ENCODE data around the gene APOBEC4. TPM values are rescaled to one million over a fixed set of nuclear protein-coding genes. Genes with fewer than 3 reads are reported as not detected.

APOBEC4 gene
- total and polyA plus RNA-seq, 2 of the 4 experiments (the other 2 are of a cell fraction), result not detected

DNA sequence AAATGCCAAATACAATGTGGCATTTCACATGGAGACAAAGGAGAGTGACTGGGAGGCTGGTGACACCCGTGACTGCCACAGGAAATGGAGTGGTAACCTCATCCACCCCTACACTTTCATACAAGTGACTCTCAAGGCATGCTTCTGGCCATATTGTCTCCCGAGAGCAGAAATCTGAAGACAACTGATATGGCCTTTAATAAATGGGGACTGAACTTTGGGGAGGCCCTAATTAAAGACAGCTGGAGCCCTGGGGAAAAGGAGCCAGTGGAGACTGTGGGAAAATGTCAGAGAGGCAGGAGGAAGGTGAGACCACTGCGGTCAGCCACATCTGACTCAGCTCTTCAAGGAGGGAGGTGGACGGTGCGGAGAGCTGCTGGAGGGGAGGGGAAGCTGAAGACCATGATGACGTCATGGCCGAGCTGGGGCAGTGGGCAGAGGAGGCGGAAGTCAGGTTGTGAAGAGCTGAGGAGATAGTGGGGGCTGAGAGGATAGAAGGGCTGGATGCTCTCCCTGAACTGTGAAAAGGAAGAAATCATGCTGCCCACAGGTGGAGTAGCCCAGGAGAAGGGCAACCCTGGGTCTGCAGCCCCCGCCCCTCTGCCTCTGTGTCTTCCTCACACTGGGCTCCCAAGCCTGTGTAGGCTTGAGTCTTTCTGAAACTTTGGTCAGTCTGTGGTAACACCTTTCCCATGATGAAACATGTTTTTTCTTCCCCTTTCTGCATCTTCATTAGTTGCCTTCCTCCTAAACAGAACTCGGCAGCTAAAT, 48.9 kb downstream of the APOBEC4 start:
- in situ Hi-C loops (cut with MboI; ENCODE audit: low sequenced_read_pairs), result no loop called here
- Histone ChIP-seq H2AK5ac (ENCODE audit: low read depth, low read length) (peak overlapping the region; percentile 98), H2BK20ac (ENCODE audit: low read depth, low read length) (peak overlapping the region; percentile 83; the same call in 1 of the 2 replicates), H3K4me3 (ENCODE audit: insufficient read depth, low read depth, low read length) (no peak overlapping the region), H3K79me1 (ENCODE audit: low read depth in 1 of 2, low read length in 2 of 2) (no peaks in the 10 kb centered on the region; a peak in 1 of 4 replicates), H3K4me2 (ENCODE audit: low read depth, low read length) (no peak overlapping the region), H3K23ac (ENCODE audit: low read depth, low read length) (peak overlapping the region; percentile 76; the same call in 1 of the 2 replicates), H3K4ac (ENCODE audit: low read depth, low read length) (peak overlapping the region; percentile 64), H3K36me3 (ENCODE audit: control insufficient read depth, insufficient read depth, low read length) (no peaks in the 10 kb centered on the region), H2BK15ac (ENCODE audit: low read depth, low read length) (peak overlapping the region; percentile 94; the same call in 1 of the 3 replicates), H3K27ac (ENCODE audit: insufficient read depth, low read length) (no peak overlapping the region), H3K9me3 (ENCODE audit: control insufficient read depth, insufficient read depth, low read length) (no peaks in the 10 kb centered on the region), H3K9ac (ENCODE audit: low read depth, low read length) (no peak overlapping the region), H3K56ac (ENCODE audit: extremely low read depth, insufficient read depth, low read length) (no peak overlapping the region), H2AFZ (replicated peaks; ENCODE audit: low read length, poor library complexity) (peak overlapping the region; percentile 76), H2AK9ac (replicated peaks; ENCODE audit: low read depth, low read length, poor library complexity) (peak overlapping the region; percentile 20), H4K91ac (ENCODE audit: insufficient read depth, low read depth, low read length) (no peak overlapping the region; the same call in 1 of the 2 replicates), H3K14ac (replicated peaks; ENCODE audit: low read depth, low read length) (peak overlapping the region; percentile 61), H3K18ac (ENCODE audit: low read depth, low read length) (no peak overlapping the region), H3K27me3 (ENCODE audit: control insufficient read depth, insufficient read depth, low read length) (no peaks in the 10 kb centered on the region), H3K9me1 (ENCODE audit: insufficient read depth, low read length) (peaks cover 12% of the 10 kb centered on the region; the same call in 1 of the 2 replicates), H3K4me1 (ENCODE audit: control insufficient read depth, insufficient read depth, low read length) (peaks cover 18% of the 10 kb centered on the region), H2BK5ac (ENCODE audit: low read depth, low read length, poor library complexity, severe bottlenecking) (peak overlapping the region; percentile 44), H4K5ac (ENCODE audit: low read depth, low read length) (0 out of 2 replicates have a peak overlapping the region, but pooled peaks have one; percentile 0), H2BK120ac (ENCODE audit: low read depth, low read length) (peak overlapping the region; percentile 56), H4K8ac (ENCODE audit: low read depth in 2 of 2, low read length in 2 of 2) (peak overlapping the region; percentile 13 to 59; a peak in 2 of 4 replicates), H4K20me1 (ENCODE audit: insufficient read depth, low read length) (no peaks in the 10 kb centered on the region)
- peak; percentile 15; the same call in 1 of the 2 replicates for TF ChIP-seq BHLHE40 (IDR thresholded peaks at IDR 0.05; ENCODE audit: low read depth, low read length)
- peak; percentile 28; the same call in 1 of the 2 replicates for TF ChIP-seq NFE2L2 (IDR thresholded peaks at IDR 0.05; ENCODE audit: low read depth, low read length)
- peak; percentile 39; the same call in 1 of the 2 replicates for TF ChIP-seq MAFK (IDR thresholded peaks at IDR 0.05; ENCODE audit: low read depth, low read length)
- no peak for TF ChIP-seq RAD21 (IDR thresholded peaks at IDR 0.05; ENCODE audit: low read length)
- TF ChIP-seq MAZ (IDR thresholded peaks at IDR 0.05; ENCODE audit: borderline replicate concordance, low read depth, low read length), result peak; percentile 68; the same call in 1 of the 2 replicates
- no peak for TF ChIP-seq CEBPB (IDR thresholded peaks at IDR 0.05; ENCODE audit: low read depth, low read length)
- peak; percentile 77 for TF ChIP-seq FOS (IDR thresholded peaks at IDR 0.05; ENCODE audit: low read depth, low read length)
- ATAC-seq (ENCODE audit: low read depth), result no peak; the same call in 1 of the 2 replicates
- dilution Hi-C loops (cut with HindIII; ENCODE audit: low sequenced_read_pairs, unreplicated experiment), result no loop called here
- CTCF ChIA-PET, result no interaction called here
- POLR2A ChIA-PET (ENCODE audit: unreplicated experiment), result no interaction called here
- BruUV-seq (replicated peaks), result no TSS peak
- DNase-seq, result peak; percentile 97
- intact Hi-C loops (cut with micrococcal nuclease), result no loop called here
- WGBS, 2 experiments (ENCODE audit: extremely low coverage in 2 of 2, insufficient read length in 1 of 2), result 20% methylated on average over 1 of the region's 10 CpGs; no CpG with 5 or more reads in 1 of the 2 experiments
